Stimulated activated CD8-positive, alpha-beta memory T cell treated with anti-CD3 and anti-CD28 coated beads, Interleukin-12 subunit alpha, Interleukin-12 subunit beta, amount 100 ng/mL, for 1 hour (primary cell): ENCODE results near the gene OSR1.
"Not testable (repeated sequence)": the region's sequence is repeated elsewhere in the genome, so short reads cannot be mapped to it uniquely, and the experiment has no call there.

Experiments
- DNase-seq: peaks from one replicate; pipeline ENCODE4 v3.0.0-alpha.2; 2020; ENCODE audit warnings: low read depth

Gene OSR1

GRCh38 chr2:19332503-19332902 lies 25.9 kb downstream of the OSR1 start:
- no peak for DNase-seq

- DNase-seq: no peak
These were observed 27.0 kb downstream of the OSR1 start for GRCh38 chr2:19331450-19331849.

DNA sequence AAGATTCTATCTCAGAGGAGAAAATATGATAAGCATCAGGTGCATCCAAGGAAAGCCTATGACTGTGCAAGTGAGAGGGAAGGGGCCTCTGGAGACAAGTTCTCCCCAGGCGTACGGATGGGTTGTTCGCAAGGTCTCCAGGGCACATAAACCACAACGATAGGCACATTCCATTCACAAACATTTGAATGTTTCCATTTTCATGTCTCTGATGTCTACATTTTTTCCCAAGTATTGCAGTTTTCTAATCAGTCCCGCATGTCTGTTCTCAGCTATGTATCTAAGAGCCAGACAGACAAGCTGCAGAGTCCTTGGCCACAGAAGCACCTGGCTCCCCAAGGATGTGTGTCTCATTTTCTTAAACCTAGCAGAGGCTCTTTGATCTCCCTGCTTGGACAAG lies 28.0 kb downstream of the OSR1 start:
- DNase-seq: no peak

- DNase-seq: no peak
These were observed 29.0 kb downstream of the OSR1 start for GRCh38 chr2:19329445-19329844.

DNA sequence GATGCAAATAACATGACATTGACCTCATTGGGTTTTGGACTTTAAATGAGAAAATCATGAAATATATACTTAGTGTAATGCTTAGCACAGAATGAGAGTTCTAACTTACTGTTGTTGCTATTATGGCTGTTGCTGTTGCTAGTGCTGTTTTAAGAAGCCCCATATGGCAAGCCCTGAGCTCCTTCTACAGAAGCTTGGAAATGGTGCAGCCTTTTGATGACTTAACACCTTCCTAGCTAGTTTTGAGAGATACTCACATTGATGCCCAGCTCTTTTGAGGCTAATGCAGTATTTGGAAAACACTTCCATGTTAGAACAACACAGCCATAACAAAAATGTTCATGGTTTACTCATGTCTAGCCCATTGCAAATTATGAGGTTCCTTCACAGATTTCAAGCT lies 30.9 kb downstream of the OSR1 start:
- DNase-seq: no peak

GRCh38 chr2:19321946-19322345 lies 36.5 kb downstream of the OSR1 start:
- no peak for DNase-seq

GRCh38 chr2:19320813-19321212 lies 37.6 kb downstream of the OSR1 start:
- DNase-seq: no peak

- no peak for DNase-seq
These were observed 38.7 kb downstream of the OSR1 start for GRCh38 chr2:19319698-19320097.

DNA sequence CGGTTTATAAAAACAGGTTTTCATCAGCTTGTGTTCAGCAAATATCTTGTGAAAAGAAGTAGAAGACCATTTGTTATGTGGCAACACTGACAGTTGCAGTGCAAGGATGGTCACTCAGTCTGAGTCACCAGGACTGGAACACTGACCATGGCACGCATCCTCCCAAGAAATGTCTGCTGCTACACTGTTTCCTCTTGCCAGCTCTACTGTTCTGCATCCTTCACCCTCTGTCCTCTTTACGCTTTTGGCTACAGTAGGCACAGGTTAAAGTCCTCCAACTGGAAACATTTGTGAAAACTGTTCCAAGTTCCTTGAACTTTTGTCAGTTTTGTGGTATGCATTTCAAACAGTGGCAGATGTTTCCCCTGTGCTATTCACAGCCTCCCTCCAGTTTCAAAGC lies 39.4 kb downstream of the OSR1 start:
- no peak for DNase-seq

- no peak for DNase-seq
These were observed 44.9 kb downstream of the OSR1 start for GRCh38 chr2:19313553-19313952.

DNA sequence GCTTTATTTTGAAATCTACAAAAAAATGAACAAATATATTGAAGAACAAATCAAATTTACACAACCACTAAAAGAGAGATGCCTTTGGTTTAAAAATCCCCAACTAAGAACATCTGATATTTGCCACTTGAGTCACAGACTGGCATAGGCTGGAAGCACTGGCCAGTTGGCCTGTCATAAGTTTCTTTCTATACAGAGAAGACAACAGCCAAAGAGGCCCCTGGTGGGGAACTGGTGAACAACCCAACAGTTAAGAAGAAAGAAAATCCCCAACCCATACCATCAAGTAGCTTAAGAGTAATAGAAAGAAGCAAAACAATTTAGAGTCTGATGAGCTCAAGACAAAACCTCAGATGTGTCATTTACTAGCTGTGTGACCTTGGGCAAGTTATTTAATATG lies 45.5 kb downstream of the OSR1 start:
- DNase-seq: no peak

- DNase-seq: not testable (repeated sequence)
These were observed 52.4 kb downstream of the OSR1 start for GRCh38 chr2:19306065-19306464.

DNA sequence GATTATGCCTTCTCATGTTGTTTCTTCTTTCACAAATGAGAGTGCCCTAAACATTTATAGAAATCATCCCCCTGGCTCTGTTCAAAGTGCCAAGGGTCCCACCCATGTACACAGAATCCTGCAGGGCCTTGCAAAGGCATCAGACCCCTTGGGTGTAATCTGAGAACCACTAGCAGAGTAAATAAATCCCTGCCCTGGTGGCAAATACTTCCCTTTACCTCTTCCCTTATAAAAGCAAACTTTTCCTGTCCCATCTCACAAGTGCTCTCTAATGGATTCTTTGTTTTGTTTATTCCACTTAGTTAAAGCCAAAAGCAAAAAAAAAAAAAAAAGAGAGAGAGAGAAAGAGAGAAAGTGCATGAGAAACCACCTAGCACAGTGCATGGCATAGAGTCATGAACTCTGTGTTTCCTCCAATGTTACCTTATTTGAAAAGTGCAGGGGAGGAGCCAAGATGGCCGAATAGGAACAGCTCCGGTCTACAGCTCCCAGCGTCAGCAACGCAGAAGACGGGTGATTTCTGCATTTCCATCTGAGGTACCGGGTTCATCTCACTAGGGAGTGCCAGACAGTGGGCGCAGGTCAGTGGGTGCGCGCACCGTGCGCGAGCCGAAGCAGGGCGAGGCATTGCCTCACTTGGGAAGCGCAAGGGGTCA lies 52.9 kb downstream of the OSR1 start:
- DNase-seq: not testable (repeated sequence)

- DNase-seq: no peak
These were observed 56.7 kb downstream of the OSR1 start for GRCh38 chr2:19301706-19302105.
